ENCODE results near the gene HP. TPM values are rescaled to one million over a fixed set of nuclear protein-coding genes. Genes with fewer than 3 reads are reported as not detected.

The HP gene
- polyA plus RNA-seq, 3 donors = 49.0 to 576 (median 128) TPM

DNA sequence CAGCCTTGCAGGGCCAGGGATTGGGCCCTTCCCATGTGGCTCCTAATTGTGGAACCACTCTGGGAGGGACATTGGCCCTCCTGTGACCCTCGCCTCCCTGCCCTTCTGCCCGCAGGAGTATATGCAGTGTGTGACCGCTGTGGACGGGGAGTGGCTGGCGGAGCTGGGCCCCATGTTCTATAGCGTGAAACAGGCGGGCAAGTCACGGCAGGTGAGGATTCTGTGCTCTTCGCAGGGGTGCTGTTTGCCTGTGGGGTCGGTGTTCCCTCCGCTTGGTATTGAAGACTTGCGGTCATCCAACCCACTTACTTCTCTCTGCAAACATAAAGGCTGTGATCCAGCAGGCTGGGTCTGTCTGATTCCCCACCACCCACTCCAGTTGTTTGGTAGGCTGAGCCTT is 55.0 kb downstream of the HP start:
- 95 to 99% (median 98%) methylated on average over 12 of the region's 12 CpGs for WGBS, 3 donors
- no peak overlapping the region for H3K27ac ChIP-seq (ENCODE audit: low read depth, low read length)

- no peak overlapping the region for H3K27ac ChIP-seq (ENCODE audit: low read depth, low read length)
- whole genome bisulfite sequencing, 3 donors = 84 to 93% (median 89%) methylated on average over 12 of the region's 12 CpGs
Observed at GRCh38 chr16:72109966-72110530, 55.7 kb downstream of the HP start.

Other genes starting within 250 kb of the HP start
- 10 to 100 TPM; 13.3 to 23.4 (median 22.9) TPM for gene AP1G1, start 245.7 kb upstream of the HP start, polyA plus RNA-seq
- gene ATXN1L, start 208.5 kb upstream of the HP start, polyA plus RNA-seq = 10 to 100 TPM in 2 of 3 donors, 1 to 10 TPM in 1; 8.3 to 17.6 (median 15.0) TPM
- 1 to 10 TPM; 2.9 to 6.6 (median 3.4) TPM for gene ZNF821, start 170.3 kb upstream of the HP start, polyA plus RNA-seq
- 100 to 1,000 TPM in 1 of 3 donors, 10 to 100 TPM in 2; 69.9 to 132 (median 94.0) TPM for gene IST1, start 159.0 kb upstream of the HP start, polyA plus RNA-seq
- under 1 TPM; 0.01 to 0.11 (median 0.04) TPM for gene PKD1L3, start 54.1 kb upstream of the HP start, polyA plus RNA-seq
- 10 to 100 TPM in 1 of 3 donors, 1 to 10 TPM in 2; 5.3 to 14.7 (median 7.4) TPM for gene DHODH, start 45.8 kb upstream of the HP start, polyA plus RNA-seq
- 1 to 10 TPM in 2 of 3 donors, under 1 TPM in 1; 0.35 to 2.8 (median 2.4) TPM for gene HPR, start 8.7 kb downstream of the HP start, polyA plus RNA-seq
- gene TXNL4B, start 39.1 kb downstream of the HP start, polyA plus RNA-seq = 10 to 100 TPM in 1 of 3 donors, 1 to 10 TPM in 2; 6.9 to 10.1 (median 8.2) TPM
- gene DHX38, start 39.3 kb downstream of the HP start, polyA plus RNA-seq = 10 to 100 TPM; 17.8 to 46.7 (median 42.2) TPM
- gene PMFBP1, start 117.7 kb downstream of the HP start, polyA plus RNA-seq = 1 to 10 TPM in 1 of 3 donors, under 1 TPM in 2; 0.45 to 1.5 (median 0.56) TPM

All from adipose tissue (tissue), 3 donors.